A549 treated with AZD9567 at 1 μM for 4 hours (cell line): ENCODE results near the gene ADAMTS9. TPM values are rescaled to one million over a fixed set of nuclear protein-coding genes. Genes with fewer than 3 reads are reported as not detected.

Source experiments
- total RNA-seq: library from RNA; stranded (reverse); fragments of 200-300 nt; extraction: Qiagen RNA extraction; gene quantifications from 5 replicates; pipeline ENCODE4 v1.2.3, GENCODE V29; 2022; ENCODE audit not compliant: insufficient read depth

The ADAMTS9 gene
- 0.41 to 0.99 TPM (median 0.59 TPM) in 5 replicates for total RNA-seq

GRCh38 chr3:64687781-64688604 lies at the start of gene ADAMTS9:
TSS of gene ADAMTS9 (minus strand) at chr3:64688000. CDS start at chr3:64687657, 343 bp downstream.

